Adrenal gland (tissue), 12 donors: ENCODE results near the gene GDF7. TPM values are rescaled to one million over a fixed set of nuclear protein-coding genes. Genes with fewer than 3 reads are reported as not detected.

Experiments
- DNase-seq, 7 donors: peaks; one replicate each; pipeline ENCODE4 v3.0.0-alpha.2; 2019 to 2020
- H3K27ac ChIP-seq, 5 donors: fragments of 200-600 bp; sonication (generic) in 4 of 5; 1 replicate in 3 of 5; 2 replicates in 2 of 5; pipeline versions ENCODE4 v1.5.1 to v1.8.0; 2016 to 2020; ENCODE audit warnings: mild to moderate bottlenecking in 1 of 5
- H3K27me3 ChIP-seq: fragments of 200-600 bp; 2 replicates; pipeline ENCODE4 v1.8.0; 2021
- H3K36me3 ChIP-seq, 2 donors: fragments of 200-600 bp; replicated peaks in 1 of 2; 1 replicate in 1 of 2; 2 replicates in 1 of 2; pipeline versions ENCODE4 v1.5.1 to v1.8.0; 2018 to 2022
- H3K4me1 ChIP-seq, 2 donors: fragments of 200-600 bp; replicated peaks in 1 of 2; 1 replicate in 1 of 2; 2 replicates in 1 of 2; pipeline versions ENCODE4 v1.5.1 to v1.8.0; 2018 to 2021
- H3K4me3 ChIP-seq, 4 donors: fragments of 200-600 bp; sonication (generic) in 3 of 4; one replicate each; pipeline ENCODE4 v1.5.1; 2016 to 2018
- H3K9me3 ChIP-seq, 3 donors: fragments of 200-600 bp; sonication (generic) in 1 of 3; replicated peaks in 1 of 3; 1 replicate in 2 of 3; 2 replicates in 1 of 3; pipeline versions ENCODE4 v1.5.1 to v1.8.0; 2016 to 2021
- POLR2A ChIP-seq, 2 donors: fragments of 450-650 bp; IDR thresholded peaks; one replicate each; pipeline ENCODE4 v1.6.1; 2017; ENCODE audit warnings: antibody characterized with exemption in 2 of 2, mild to moderate bottlenecking in 2 of 2, moderate library complexity in 1 of 2
- WGBS, 4 donors: extraction: QIAGEN DNeasy Blood & Tissue Kit in 2 of 4; methylation state at CpG; one replicate each; pipeline versions ENCODE4 v1.1.5 to v1.1.7; 2013 to 2017; 5-methylcytosine and 5-hydroxymethylcytosine counted together
- intact Hi-C, 2 donors: fragments of 100-400 bp; cut with DNase I; formaldehyde crosslinking; loops; one replicate each; pipeline versions ENCODE4 v1.14.1 to v1.15.0; 2022 to 2023
- polyA plus RNA-seq, 3 donors: library from polyadenylated mRNA; stranded (reverse); fragments of 200-250 nt in 2 of 3; fragments of 350-450 nt in 1 of 3; fragmentation: Illumina TruSeq in 1 of 3; extraction: RNeasy Lipid Tissue Mini Kit (QIAGEN cat#74804) in 1 of 3; gene quantifications; one replicate each; pipeline ENCODE4 v1.2.3, GENCODE V29; 2013 to 2014
- total RNA-seq, 9 donors: library from RNA; depleted of rRNA in 4 of 9; stranded (reverse); fragments of >200 nt in 4 of 9; fragments of 120-200 nt in 1 of 9; fragmentation: NEBNext Ultra II Directional in 1 of 9; extraction: Animal tissue kit (Norgen Biotek cat#: 25700) in 1 of 9; gene quantifications; one replicate each; pipeline versions ENCODE4 v1.1.0 to v1.2.4, GENCODE V29; 2013 to 2023
- TF ChIP-seq, protein P1 (sequence below), 6 experiments: fragments of 450-650 bp in 4 of 6; fragments of 200-600 bp in 2 of 6; sonication (generic) in 1 of 6; IDR thresholded peaks; 1 replicate in 5 of 6; 2 replicates in 1 of 6; pipeline versions ENCODE4 v1.5.1 to v1.8.0; 2016 to 2021; ENCODE audit warnings: antibody characterized with exemption in 6 of 6, mild to moderate bottlenecking in 2 of 6, moderate library complexity in 1 of 6
- donor health status: healthy with polysubstance abuse.
- donor health status: Bipolar disorder and iron deficiency.
- donor health status: DM: yes; HTN: yes; CAD: no.
- donor health status: DM: no; HTN: no; CAD: no.
- donor health status: DM: no; HTN: no; CAD: no.
- donor health status: DM: yes; HTN: yes; CAD: no.

The GDF7 gene
- total and polyA plus RNA-seq, 12 donors = 0.17 to 1.8 (median 0.46) TPM

GRCh38 chr2:20687260-20687832, 20.4 kb downstream of the GDF7 start:
- WGBS, 4 donors = 94 to 97% (median 96%) methylated on average over 4 of the region's 4 CpGs
- intact Hi-C loops = no loop called here
- Histone ChIP-seq H3K27me3 (no peaks in the 10 kb centered on the region), H3K9me3 (no peaks in the 10 kb centered on the region), H3K4me3 (no peak overlapping the region), H3K4me1 (no peaks in the 10 kb centered on the region), H3K27ac (no peak overlapping the region), H3K36me3 (peaks cover 0 to 19% of the 10 kb centered on the region in 2 donors)
- no peak for DNase-seq
- TF ChIP-seq, protein P1, sequence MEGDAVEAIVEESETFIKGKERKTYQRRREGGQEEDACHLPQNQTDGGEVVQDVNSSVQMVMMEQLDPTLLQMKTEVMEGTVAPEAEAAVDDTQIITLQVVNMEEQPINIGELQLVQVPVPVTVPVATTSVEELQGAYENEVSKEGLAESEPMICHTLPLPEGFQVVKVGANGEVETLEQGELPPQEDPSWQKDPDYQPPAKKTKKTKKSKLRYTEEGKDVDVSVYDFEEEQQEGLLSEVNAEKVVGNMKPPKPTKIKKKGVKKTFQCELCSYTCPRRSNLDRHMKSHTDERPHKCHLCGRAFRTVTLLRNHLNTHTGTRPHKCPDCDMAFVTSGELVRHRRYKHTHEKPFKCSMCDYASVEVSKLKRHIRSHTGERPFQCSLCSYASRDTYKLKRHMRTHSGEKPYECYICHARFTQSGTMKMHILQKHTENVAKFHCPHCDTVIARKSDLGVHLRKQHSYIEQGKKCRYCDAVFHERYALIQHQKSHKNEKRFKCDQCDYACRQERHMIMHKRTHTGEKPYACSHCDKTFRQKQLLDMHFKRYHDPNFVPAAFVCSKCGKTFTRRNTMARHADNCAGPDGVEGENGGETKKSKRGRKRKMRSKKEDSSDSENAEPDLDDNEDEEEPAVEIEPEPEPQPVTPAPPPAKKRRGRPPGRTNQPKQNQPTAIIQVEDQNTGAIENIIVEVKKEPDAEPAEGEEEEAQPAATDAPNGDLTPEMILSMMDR (IDR thresholded peaks at IDR 0.05) = no peak
- no peak for TF ChIP-seq POLR2A (IDR thresholded peaks at IDR 0.05)

DNA sequence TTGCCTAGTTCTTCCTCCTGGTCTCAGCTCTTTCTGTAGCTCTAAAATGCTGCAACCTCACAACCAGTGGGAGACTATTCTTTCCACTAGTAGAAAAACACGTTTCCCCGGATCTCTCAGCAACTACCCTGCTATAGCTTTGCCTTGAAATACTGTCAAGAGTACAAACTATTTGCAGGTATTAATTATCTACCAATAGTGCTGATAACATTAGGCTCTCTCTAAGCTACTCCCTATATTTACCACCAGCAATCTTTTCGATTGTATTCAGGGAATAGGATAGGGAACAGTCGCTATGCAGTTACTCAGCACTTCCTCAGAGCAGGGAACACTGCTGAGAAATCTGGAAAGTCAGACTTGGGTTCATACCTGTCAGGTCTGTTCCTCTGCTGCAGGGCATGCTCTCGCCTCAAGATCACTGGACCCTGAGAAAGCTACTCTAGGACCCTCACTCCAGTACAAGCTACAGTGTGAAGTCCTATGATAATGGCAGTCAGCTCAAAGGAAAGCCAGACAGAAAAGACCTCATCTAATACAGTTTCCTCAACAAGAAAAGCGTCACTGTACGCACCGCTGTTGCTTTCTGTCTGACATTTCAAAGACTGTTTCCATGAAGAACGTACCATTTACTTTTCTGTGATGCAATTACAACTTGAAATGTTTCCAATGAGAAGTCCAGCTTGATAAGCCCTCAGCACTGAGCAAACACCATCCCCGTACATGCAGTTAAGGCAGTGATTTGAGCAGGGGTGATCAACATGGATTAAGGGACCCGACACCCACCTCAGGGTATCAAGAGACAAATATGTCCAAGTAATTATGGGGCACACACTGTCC, 22.7 kb downstream of the GDF7 start:
- Histone ChIP-seq H3K27ac (no peak overlapping the region), H3K36me3 (peaks cover 0 to 14% of the 10 kb centered on the region in 2 donors), H3K4me3 (no peak overlapping the region), H3K27me3 (no peaks in the 10 kb centered on the region), H3K9me3 (no peaks in the 10 kb centered on the region), H3K4me1 (no peaks in the 10 kb centered on the region)
- no peak for DNase-seq
- intact Hi-C loops = no loop called here
- 87 to 99% (median 93%) methylated on average over 11 of the region's 11 CpGs for WGBS, 4 donors
- TF ChIP-seq POLR2A (IDR thresholded peaks at IDR 0.05) = no peak
- TF ChIP-seq, protein P1 (IDR thresholded peaks at IDR 0.05) = no peak

GRCh38 chr2:20691076-20691734, 24.3 kb downstream of the GDF7 start:
- peaks cover 0 to 5% of the 10 kb centered on the region in 2 donors for H3K36me3 ChIP-seq
- no peak overlapping the region for H3K4me3 ChIP-seq
- intact Hi-C loops = no loop called here
- no peaks in the 10 kb centered on the region for H3K4me1 ChIP-seq
- H3K27me3 ChIP-seq = no peaks in the 10 kb centered on the region
- H3K27ac ChIP-seq = no peak overlapping the region
- WGBS, 4 donors = 65 to 74% (median 73%) methylated on average over 6 of the region's 6 CpGs
- DNase-seq = no peak
- no peak for TF ChIP-seq POLR2A (IDR thresholded peaks at IDR 0.05)
- TF ChIP-seq, protein P1 (IDR thresholded peaks at IDR 0.05) = no peak
- no peaks in the 10 kb centered on the region for H3K9me3 ChIP-seq

GRCh38 chr2:20692081-20692480, 25.1 kb downstream of the GDF7 start:
- DNase-seq = no peak
- TF ChIP-seq, protein P1 (IDR thresholded peaks at IDR 0.05) = no peak
- TF ChIP-seq POLR2A (IDR thresholded peaks at IDR 0.05) = no peak
- intact Hi-C loops = no loop called here
- H3K4me3 ChIP-seq = no peak overlapping the region
- H3K9me3 ChIP-seq = no peaks in the 10 kb centered on the region
- H3K4me1 ChIP-seq = no peaks in the 10 kb centered on the region
- H3K27me3 ChIP-seq = no peaks in the 10 kb centered on the region
- H3K36me3 ChIP-seq = no peaks in the 10 kb centered on the region
- no peak overlapping the region for H3K27ac ChIP-seq
- 91 to 98% (median 96%) methylated on average over 2 of the region's 2 CpGs for WGBS, 4 donors
